Activated CD4-positive, CD25-positive, alpha-beta regulatory T cell treated with anti-CD3 and anti-CD28 coated beads, Interleukin-2, amount 50 U/mL, for 24 hours (primary cell): Measurements from ENCODE around the gene NDUFS7.

Experiments
- ATAC-seq, 2 donors: fragments of 150-1000 bp; cut with Tn5 transposase; one replicate each; pipeline ENCODE4 v1.10.0; 2021; ENCODE audit warnings: mild to moderate bottlenecking in 1 of 2, moderate library complexity in 1 of 2

NDUFS7 gene

DNA sequence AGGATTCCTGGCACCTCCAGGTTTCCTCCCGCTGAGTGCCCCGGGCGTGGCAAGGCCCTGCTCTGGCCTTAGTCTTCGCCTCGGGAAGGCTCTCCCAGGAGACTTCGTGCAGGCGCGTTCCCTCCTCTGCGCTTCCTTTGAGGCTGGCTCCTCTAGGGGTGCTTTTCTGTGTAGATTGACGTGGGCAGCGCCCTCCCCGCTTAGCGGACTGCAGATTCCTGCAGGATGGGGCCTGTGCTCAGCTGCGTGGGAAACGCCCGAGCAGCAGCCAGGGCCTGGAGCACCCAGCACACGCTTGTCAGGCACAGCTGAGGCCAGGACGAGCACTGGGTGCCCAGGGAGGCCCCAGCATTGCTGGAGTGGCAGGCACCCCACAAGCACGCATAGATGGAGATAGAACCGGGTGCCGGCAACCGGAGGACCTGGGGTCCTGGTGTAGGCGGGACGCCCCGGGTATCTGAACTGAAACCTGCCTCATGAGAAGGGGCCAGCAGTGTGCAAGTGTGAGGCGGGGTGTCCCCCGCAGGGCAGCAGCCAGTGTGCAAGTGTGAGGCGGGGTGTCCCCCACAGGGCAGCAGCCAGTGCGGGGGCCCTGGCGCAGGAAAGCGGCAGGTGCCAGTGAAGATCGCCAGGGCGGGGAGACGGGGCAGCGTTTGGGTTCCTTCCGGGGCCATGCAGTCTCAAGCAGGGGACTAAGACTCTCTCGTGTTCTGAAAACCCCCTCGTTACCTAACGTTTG is 3.4 kb downstream of the NDUFS7 start:
- no peak for ATAC-seq

DNA sequence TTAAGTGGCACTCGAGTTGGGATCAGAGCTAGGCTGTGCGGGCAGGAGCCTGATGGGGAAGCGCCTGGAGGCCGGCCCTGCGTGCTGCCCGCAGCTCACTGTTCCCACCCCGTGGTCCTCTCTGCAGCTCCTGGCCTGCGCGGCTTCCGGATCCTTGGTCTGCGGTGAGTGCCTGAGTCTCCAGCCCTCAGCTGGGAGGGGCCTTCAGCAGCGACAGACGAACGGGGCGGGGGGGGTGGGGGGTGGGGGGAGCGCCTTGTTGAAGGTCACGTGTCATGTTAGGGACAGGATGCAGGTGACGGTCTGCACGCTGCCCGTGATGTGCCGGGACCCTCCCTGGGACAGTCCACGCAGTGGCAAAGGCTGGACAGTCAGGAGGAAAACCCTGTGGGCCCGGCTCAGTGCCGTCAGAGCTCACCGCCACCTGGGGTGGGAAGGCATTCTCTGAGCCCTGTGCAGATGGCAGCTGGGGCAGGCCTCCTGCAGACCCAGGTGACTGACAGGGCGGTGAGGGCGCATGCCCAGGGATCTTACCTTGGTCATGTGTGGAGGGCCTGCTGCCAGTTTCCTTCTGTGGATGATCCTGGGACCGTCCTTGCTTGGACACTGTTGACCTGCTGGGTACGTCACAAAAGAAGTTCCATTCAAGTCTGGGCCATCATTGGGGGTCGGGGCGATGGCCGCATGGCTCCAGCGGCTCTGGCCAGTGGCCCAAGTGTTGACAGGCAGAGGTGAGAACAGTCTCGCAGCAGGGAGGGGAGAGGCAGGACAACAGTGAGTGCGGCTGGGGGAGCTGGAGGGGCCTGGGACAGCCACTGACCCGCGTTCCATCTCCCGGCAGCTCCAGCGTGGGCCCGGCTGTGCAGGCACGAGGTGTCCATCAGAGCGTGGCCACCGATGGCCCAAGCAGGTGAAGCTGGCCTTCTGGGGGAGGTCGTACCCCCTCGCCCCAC is 4.3 kb downstream of the NDUFS7 start:
- no peak for ATAC-seq

DNA sequence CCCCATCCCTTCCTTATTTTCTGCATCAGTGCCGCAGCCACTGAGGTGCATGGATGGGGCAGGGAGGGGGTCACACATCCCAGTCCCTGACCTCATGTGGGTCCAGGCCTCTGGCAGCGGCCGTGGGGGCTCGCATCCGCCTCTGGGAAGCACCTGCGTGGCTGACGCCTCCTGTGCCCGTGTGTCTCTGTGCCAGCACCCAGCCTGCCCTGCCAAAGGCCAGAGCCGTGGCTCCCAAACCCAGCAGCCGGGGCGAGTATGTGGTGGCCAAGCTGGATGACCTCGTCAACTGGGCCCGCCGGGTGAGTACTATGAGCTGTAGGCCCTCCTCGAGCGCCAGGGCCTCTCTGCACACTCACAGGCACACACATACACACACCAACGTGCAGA is 4.9 kb downstream of the NDUFS7 start:
- ATAC-seq: no peak

DNA sequence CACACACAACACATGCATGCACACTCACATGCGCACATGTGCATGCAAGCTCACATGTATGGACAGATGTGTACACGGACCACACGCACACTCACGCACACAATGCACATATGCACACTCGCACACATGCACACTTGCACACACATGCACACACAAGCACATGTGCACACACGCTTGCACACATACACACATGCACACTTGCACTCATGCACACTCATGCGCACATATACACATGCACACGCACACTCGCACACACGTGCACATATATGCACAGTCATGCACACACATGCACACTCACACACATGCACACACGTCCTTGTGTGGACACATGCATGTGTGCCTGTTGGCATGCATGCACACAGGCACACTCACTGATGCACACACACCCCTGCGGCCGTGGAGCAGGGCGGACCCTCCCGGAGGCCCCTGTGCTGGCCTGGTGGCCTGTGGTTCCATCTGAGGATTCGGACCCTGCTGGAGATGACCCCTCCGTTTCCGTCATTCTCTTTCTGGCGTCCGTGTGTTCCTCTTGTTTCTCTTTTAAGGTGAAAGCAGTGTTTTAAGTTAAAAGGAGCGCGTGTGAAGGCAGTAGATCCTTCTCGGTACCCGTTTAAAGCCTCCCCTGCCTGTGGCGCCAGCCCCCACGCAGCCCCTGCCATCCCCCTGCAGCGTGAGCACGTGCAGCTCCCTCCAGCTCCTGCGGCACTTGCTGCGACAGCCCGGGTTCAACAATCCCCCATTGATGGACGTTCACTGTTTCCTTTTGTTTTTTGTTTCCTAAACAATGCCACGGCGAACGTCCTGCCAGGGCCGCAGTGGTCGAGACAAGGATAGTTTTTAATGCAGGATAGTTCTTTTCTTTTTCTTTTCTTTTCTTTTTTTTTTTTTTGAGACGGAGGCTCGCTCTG is 5.6 kb downstream of the NDUFS7 start:
- no peak for ATAC-seq

DNA sequence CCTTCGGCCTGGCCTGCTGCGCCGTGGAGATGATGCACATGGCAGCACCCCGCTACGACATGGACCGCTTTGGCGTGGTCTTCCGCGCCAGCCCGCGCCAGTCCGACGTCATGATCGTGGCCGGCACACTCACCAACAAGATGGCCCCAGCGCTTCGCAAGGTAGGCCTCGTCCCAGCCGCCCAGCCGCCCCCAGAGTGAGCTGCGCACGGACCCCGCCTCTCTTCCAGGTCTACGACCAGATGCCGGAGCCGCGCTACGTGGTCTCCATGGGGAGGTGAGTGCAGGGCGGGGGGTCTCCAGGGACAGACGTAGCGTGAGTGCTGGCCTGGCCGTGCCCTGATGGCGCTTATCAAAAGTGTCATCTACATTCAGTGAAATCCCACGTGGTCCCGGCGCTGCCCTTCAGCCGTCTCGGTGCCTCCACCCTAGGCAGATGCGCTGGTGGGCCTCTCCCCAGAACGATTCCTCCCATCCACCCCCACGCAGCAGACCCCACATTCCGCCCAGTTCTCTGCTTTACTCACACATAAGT is 7.2 kb downstream of the NDUFS7 start:
- ATAC-seq: no peak

DNA sequence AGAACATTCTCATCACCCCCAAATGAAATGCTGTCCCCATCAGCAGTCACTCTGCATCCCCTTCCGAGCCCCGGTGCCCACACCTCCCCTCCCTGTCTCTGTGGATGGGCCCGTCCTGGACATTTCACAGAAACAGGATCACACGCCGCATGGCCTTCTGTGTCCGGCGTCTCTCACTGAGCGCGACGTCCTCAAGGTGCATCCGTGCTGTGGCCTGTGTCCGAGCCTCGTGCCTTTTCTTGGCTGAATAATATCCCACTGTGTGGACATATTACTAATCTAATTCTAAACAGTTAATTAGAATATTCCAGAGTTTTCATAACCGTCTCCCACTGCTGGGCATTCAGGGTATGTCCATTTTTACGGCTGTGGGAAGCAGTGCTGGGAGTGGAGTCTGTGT is 8.7 kb downstream of the NDUFS7 start:
- no peak for ATAC-seq

DNA sequence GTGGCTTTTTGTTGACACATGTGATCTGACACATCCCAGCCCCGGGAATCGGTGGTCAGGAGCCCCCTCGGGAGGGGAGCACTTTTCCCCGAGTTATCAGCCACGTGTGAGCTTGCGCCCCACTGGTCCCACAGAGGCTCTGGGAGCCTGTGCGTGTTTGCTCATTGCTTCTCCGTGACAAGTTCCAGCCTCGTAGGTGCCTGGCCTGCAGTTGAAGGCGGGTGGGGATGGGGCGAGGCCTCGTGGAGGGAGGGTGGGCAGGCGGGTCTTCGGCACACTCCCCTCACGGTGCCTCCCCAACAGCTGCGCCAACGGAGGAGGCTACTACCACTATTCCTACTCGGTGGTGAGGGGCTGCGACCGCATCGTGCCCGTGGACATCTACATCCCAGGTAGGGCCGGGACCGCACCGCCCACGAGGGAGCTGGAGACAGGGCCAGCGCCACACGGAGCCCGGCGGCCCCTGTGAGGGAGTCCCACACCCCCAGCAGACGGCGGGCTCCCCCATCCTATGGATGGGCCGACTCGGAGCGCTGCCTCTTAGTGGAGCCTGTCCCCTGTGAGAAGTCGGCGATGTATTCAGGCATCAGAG is 9.3 kb downstream of the NDUFS7 start:
- no peak for ATAC-seq

DNA sequence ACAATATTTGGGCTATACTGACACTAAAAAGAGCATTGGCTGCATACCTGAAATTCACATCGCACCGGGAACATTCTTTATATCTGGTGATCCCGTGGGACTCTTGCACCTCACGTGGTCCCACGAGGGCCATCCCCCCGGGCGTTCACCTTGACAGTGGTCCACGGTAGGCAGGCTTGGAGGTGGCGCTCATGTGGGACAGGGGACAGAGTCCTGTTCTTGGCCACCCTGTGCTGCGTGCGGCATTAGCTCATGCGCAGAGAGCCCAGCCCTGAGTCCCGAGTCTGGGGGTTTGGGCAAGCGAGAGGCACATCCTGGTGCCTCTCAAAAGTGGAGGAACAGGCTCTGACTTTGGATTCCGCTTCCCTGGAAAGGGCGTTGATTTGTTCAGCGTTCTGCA is 10.1 kb downstream of the NDUFS7 start:
- no peak for ATAC-seq

DNA sequence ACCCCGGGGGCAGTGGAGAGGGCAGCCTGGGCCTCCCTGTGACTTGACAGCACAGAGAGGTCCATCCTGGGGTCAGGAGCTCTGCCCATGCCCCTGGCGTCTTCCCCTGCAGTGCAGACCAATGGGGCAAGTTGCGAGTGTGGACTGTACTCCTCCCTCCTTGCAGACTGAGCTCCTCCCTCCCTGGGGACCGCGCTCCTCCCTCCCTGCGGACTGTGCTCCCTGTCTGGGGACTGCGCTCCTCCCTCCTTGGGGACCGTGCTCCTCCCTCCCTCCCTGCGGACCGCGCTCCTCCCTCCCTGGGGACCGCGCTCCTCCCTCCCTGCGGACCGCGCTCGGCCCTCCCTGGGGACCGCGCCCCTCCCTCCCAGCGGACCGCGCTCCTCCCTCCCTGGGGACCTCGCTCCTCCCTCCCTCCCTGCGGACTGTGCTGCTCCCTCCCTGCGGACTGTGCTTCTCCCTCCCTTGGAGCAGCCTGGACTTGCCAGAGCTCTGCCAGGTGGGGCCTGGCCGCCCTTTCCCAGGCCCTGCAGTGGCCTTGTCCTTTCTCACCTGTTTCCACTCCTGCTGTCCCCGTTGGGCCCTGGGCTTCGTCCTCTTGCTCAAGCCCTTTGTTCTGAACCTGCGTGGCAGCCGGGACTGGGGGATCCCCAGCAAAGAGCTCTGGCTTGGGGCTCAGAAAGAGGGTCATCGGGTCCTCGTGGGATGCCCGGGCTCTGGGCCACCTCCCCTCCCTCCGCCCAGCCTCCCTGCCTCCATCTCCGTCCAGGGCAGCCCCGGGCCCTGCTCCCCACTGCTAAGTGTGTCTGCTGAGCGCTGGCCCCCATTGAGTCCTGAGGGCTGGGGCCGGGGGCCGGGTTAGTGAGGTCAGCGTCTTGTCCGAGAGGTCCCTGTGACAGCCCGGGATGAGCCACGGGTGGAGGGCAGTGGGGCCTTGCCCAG is 10.8 kb downstream of the NDUFS7 start:
- no peak for ATAC-seq

DNA sequence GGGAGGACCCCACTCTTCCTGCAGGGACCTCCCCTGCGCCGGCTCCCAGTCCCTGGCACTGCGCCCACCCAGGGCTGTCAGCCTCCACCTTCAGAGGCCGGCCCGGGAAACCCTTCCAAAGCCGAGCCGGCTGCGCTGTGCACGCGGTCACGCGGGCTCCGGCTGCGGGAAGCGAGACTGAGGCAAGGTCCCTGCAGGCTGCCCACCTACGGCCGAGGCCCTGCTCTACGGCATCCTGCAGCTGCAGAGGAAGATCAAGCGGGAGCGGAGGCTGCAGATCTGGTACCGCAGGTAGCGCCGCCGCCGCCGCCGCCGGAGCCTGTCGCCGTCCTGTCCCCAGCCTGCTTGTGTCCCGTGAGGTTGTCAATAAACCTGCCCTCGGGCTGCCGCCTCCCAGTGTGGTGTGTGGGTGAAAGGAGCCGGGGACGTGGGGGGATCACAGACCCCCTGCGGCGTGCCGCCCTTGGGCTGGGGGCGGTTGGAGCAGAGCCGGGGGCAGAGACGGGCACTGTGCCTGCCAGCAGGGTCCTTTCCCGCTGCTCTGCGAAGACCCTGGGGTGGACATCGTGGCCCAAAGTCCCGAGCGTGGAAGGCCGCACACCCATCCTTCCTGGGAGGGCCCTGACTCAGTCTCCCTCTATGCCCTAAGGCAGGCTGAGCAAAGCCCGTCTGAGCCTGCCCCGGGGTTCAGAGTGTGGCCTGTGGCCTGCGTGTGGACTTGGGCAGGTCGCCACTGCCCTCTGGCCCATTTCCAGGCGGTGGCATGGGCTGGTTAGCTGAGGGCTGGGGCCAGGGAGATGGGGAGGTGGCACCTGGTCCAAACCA is 11.7 kb downstream of the NDUFS7 start:
- no peak for ATAC-seq

DNA sequence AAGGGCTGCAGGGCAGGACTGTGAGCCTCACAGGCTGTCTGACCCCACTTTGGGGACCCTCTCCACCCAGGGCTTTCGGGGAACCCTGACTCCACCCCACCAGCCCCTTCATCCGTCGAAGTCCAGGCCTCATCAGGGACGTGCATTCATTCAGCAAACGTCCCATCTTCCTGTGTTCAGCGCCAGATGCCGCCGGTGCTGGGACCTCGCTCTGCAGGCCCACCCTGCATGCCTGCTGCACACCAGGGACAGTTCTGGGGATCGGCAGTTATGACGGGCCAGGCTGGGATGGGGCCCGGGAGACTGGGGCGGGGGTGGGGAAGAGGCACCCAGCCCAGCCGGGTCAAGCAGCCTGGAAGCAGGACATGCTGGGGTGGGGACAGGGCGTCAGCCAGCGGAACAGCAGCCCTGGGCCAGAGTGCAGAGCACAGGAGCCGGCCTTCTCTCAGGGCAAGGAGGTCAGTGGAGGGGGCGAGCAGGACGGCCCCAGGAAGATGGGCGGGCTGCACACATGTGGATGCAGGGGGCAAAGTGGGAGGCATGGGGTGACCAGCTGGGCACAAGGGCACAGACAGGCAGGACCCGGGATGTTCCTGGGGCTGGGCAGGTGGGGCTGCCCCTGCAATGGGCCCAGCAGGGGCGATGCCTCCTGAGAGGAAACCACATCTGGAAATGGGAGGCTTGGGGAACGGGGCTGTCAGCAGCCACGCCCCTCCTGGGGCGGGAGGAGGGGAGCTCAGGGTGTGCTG is 12.5 kb downstream of the NDUFS7 start:
- ATAC-seq: no peak

DNA sequence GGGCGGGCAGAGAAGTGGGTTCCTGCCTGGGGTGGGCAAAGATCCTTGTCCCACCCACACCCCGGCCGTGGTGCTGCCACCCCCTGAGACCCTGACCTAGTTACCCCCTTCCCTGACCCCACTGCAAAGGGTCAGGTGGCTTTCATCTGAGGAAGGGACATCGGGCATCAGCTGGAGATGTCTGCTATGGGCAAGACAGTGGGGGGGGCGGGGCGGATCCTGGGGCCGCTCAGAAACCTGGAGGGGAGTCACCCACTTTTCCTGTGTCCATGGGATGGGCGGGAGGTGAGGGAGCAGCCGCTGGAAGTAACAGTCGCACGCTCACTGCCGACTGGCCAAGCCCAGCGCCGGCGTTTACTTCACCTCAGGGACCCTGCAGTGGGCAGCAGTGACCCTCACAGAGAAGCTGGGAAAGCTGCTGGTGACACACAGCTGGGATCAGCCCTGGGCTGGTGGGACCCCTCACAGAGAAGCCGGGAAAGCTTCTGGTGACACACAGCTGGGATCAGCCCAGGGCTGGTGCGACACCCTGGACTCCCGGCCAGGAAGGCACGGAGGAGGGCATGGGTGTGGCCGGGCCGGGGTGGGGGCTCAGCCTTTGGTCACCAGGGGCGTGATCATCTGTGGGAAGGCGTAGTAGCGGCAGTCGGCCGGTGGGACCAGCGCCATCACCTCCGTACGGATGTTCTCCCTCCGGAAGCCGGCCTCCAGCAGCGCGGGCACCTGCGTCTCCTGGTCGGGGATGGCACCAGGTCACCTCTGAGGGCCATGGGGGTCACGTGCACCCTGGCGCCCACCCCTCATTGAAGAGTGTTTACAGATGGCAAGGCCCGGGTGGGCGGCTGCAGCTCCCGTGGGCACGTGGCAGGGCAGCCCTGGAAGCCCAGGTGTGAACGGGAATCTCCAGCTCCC is 13.3 kb downstream of the NDUFS7 start:
- no peak for ATAC-seq

DNA sequence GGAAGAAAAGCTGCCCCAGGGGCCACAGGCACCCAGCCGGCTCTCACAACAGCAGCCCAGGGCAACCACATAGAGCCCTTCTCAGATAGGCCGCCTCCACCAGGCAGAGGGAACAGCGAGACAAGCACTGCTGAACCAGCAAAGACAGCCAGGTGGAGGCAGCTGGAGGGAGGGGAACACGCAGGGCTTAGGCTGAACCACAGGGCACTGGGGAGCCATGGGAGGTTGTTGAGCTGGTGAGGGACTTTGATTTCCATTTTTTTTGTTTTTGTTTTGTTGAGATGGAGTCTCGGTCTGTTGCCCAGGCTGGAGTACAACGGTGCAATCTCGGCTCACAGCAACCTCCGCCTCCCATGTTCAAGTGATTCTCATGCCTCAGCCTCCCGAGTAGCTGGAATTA is 14.1 kb downstream of the NDUFS7 start:
- ATAC-seq: no peak

DNA sequence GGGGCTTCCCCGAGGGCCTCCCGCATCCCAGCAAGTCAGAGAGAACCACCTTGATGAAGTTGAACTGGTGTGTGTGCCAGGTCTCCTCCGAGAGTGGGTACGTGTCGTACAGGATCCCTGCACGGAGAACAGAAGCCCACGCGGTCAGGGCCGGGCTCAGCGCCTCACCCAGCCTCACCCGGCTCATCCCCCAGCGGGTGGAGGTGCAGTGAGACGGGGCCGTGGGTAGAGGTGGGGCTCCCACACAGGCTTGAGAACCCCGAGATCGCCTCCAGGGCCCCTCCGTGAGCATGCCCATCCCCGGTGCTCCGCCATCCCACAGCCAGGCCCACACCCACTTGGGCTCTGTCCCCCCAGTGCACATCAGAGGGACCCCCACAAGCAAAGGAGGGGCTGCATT is 15.4 kb downstream of the NDUFS7 start:
- ATAC-seq: no peak

DNA sequence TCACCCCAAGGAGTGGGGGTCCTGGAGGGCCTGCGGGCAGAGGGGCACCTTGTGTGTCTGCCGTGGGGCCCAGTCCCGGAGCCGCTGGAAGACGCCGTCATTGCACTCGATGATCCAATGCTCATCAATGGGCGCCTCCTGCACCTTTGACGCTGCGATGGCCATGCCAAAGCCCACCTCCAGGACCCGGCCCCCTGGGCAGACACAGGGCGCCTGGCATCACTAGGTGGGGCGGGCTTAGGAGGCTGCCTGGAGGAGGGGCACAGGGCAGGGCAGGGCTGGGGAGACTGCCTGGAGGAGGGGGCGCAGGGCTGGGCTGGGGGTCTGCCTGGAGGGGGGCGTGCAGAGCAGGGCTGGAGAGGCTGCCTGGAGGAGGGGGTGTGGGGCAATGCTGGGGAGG is 16.0 kb downstream of the NDUFS7 start:
- no peak for ATAC-seq

DNA sequence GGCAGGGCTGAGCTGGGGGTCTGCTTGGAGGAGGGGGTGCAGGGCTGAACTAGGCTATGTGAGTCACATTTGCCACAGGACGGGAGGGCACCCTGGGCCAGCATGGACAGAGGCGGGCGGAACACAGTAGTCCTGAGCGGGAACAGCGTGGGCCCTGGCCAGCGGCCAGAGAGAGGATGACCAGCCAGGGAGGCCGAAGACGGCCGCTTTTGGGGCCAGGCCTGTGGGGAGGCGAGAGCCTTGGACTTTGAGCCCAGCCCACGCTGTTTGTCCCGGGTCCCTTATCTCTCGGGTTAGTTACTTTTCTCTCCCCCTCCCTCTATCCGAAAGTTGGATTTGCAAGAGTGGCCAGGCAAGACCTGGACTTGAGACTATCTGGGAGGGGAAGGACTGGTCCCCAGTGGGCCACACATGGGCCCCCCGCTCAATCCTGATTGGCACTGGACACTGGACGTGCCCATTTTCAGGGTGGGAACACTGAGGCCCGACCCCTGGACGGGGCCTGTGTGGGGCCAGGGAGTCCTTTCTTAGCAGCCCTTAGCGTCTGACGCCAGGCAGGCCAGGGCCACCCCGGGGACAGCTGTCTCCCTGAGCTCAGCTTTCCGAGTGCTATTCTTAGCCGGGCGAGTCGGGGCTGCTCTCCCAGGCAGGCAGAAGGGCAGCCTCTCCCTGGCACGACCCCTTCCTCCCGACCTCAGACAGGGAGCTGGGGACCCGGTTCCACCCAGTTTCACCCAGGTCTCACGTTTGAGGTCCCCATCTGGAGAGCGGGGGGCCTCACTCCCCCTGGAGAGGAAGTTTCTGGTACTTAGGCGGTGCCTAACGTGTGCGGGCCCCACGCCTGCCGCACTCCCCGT is 16.8 kb downstream of the NDUFS7 start:
- peak in 1 of 2 donors; percentile 2 for ATAC-seq
